HEK293 (cell line): Measurements from ENCODE around the gene UMAD1.

Experiments used
- CTCF ChIP-seq: fragments of 450-650 bp; formaldehyde crosslinking; IDR thresholded peaks from 2 replicates; pipeline ENCODE4 v1.5.1; 2016; ENCODE audit warnings: missing biosample characterization, missing genetic modification characterization
- KLF8 ChIP-seq: fragments of 450-650 bp; formaldehyde crosslinking; IDR thresholded peaks from 2 replicates; pipeline ENCODE4 v1.5.1; 2016; ENCODE audit warnings: missing biosample characterization, missing genetic modification characterization
- ZNF146 ChIP-seq: fragments of 450-650 bp; formaldehyde crosslinking; IDR thresholded peaks from 2 replicates; pipeline ENCODE4 v1.5.1; 2016; ENCODE audit warnings: missing biosample characterization, missing genetic modification characterization
- ZNF488 ChIP-seq: fragments of 450-650 bp; formaldehyde crosslinking; IDR thresholded peaks from 2 replicates; pipeline ENCODE4 v1.5.1; 2016; ENCODE audit warnings: missing biosample characterization, missing genetic modification characterization
- TF ChIP-seq, protein P1 (sequence below): fragments of 450-650 bp; formaldehyde crosslinking; IDR thresholded peaks from 2 replicates; pipeline ENCODE4; 2016; ENCODE audit warnings: missing biosample characterization, missing genetic modification characterization
- TF ChIP-seq, protein P2 (sequence below): fragments of 450-650 bp; formaldehyde crosslinking; IDR thresholded peaks from 2 replicates; pipeline ENCODE4 v1.5.1; 2016; ENCODE audit warnings: missing biosample characterization, missing genetic modification characterization
- TF ChIP-seq, protein P3 (sequence below): fragments of 450-650 bp; formaldehyde crosslinking; IDR thresholded peaks from 2 replicates; pipeline ENCODE4 v1.5.1; 2016; ENCODE audit warnings: missing biosample characterization, missing genetic modification characterization

- no peak for TF ChIP-seq KLF8 (tag by site-specific recombination)
- no peak for TF ChIP-seq ZNF146
- TF ChIP-seq CTCF (tag by site-specific recombination), result no peak
- no peak for TF ChIP-seq ZNF488 (tag by site-specific recombination)
- TF ChIP-seq, protein P1, sequence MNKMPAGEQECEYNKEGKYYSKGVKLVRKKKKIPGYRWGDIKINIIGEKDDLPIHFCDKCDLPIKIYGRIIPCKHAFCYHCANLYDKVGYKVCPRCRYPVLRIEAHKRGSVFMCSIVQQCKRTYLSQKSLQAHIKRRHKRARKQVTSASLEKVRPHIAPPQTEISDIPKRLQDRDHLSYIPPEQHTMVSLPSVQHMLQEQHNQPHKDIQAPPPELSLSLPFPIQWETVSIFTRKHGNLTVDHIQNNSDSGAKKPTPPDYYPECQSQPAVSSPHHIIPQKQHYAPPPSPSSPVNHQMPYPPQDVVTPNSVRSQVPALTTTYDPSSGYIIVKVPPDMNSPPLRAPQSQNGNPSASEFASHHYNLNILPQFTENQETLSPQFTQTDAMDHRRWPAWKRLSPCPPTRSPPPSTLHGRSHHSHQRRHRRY, result no peak
- TF ChIP-seq, protein P2, sequence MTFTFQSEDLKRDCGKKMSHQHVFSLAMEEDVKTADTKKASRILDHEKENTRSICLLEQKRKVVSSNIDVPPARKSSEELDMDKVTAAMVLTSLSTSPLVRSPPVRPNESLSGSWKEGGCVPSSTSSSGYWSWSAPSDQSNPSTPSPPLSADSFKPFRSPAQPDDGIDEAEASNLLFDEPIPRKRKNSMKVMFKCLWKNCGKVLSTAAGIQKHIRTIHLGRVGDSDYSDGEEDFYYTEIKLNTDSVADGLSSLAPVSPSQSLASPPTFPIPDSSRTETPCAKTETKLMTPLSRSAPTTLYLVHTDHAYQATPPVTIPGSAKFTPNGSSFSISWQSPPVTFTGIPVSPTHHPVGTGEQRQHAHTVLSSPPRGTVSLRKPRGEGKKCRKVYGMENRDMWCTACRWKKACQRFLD (tag by site-specific recombination), result no peak
- TF ChIP-seq, protein P3, sequence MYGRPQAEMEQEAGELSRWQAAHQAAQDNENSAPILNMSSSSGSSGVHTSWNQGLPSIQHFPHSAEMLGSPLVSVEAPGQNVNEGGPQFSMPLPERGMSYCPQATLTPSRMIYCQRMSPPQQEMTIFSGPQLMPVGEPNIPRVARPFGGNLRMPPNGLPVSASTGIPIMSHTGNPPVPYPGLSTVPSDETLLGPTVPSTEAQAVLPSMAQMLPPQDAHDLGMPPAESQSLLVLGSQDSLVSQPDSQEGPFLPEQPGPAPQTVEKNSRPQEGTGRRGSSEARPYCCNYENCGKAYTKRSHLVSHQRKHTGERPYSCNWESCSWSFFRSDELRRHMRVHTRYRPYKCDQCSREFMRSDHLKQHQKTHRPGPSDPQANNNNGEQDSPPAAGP, result no peak
Observed at GRCh38 chr7:7897509-7897908, 257.0 kb downstream of the UMAD1 start.
